ENCODE results near the gene FAM120AOS.

FAM120AOS gene

DNA sequence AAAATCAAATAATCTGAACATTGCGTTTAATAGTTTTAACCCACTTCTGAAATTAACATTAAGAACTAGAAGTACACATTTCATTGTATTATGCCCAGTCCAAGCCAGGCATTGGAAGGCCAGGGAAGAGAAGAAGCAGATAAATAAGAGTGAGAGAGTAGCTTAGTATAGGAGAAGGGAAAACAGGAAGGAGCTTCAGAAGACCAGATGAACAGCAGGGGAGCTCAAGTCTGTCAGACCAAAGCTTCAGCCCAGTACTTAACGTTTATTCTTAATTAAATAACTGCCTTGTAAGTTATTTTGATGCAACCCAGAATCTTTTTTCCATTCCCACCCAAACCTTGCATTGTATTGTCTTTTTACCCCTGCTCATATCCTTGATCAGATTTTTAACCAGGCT lies 11.5 kb upstream of the FAM120AOS start:
- TF ChIP-seq, protein P1, sequence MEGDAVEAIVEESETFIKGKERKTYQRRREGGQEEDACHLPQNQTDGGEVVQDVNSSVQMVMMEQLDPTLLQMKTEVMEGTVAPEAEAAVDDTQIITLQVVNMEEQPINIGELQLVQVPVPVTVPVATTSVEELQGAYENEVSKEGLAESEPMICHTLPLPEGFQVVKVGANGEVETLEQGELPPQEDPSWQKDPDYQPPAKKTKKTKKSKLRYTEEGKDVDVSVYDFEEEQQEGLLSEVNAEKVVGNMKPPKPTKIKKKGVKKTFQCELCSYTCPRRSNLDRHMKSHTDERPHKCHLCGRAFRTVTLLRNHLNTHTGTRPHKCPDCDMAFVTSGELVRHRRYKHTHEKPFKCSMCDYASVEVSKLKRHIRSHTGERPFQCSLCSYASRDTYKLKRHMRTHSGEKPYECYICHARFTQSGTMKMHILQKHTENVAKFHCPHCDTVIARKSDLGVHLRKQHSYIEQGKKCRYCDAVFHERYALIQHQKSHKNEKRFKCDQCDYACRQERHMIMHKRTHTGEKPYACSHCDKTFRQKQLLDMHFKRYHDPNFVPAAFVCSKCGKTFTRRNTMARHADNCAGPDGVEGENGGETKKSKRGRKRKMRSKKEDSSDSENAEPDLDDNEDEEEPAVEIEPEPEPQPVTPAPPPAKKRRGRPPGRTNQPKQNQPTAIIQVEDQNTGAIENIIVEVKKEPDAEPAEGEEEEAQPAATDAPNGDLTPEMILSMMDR (IDR thresholded peaks at IDR 0.05; ENCODE audit: low read depth, low read length, missing control alignments): no peak
- no peak overlapping the region for H3K4me3 ChIP-seq (ENCODE audit: low read depth, low read length)
- in situ Hi-C loops (cut with HindIII; ENCODE audit: low sequenced_read_pairs): no loop called here

DNA sequence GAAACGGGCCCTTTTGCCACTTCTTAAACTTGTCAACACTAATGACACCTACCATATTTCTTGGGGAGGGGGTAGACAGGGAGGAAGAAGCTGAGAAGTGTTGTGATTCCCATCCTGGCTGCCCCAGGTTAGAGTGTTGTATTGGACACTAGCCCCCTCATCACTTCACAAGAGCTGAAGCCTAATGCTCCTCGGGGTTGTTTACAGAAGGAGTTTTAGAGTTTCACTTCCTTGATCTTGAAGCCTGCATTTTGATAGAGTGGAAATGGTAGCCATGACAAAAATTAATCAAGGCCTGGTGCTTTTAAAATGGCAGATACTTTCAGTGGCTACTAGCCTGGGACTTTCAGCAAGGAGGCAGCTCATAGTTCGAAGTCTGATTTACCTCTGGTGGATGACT lies 11.0 kb upstream of the FAM120AOS start:
- no peak for DNase-seq (ENCODE audit: low read depth)
- no peak overlapping the region for H3K4me3 ChIP-seq (ENCODE audit: low read depth, low read length)
- in situ Hi-C loops (cut with HindIII; ENCODE audit: low sequenced_read_pairs): no loop called here
- TF ChIP-seq, protein P1 (IDR thresholded peaks at IDR 0.05; ENCODE audit: low read depth, low read length, missing control alignments): no peak

More for the DNA sequence above, 11.5 kb upstream of the FAM120AOS start:
- no peak for DNase-seq (ENCODE audit: low read depth)

DNA sequence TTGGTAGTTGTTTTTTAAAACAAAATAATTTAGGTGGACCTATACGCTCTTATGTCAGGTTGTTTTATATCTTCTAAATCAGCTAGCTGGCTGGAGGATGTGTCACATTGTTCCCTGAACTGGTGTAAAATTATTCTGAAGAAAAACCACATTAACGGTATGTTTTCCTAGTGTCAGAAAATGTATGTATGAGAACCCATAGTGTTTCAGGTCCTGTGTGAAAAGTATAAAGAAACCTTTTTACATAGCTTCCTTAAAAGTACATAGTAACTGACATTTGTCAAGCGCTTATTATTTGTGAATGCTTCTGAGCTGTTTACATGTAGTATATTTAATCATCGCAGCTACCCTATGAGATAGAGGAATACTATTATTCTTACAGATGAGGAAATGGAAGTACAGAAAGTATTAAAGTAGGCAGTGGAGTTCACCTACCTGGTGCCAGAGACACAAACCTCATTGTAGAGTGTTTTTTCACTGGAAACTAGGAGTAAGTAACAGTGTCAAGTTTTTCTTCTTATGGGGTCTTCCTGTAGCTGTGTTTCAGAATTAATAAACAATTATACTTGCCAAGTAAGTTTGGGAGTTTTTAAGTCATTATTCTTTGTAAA lies 10.4 kb upstream of the FAM120AOS start:
- in situ Hi-C loops (cut with HindIII; ENCODE audit: low sequenced_read_pairs): no loop called here
- DNase-seq (ENCODE audit: low read depth): no peak
- H3K4me3 ChIP-seq (ENCODE audit: low read depth, low read length): no peak overlapping the region
- TF ChIP-seq, protein P1 (IDR thresholded peaks at IDR 0.05; ENCODE audit: low read depth, low read length, missing control alignments): no peak

DNA sequence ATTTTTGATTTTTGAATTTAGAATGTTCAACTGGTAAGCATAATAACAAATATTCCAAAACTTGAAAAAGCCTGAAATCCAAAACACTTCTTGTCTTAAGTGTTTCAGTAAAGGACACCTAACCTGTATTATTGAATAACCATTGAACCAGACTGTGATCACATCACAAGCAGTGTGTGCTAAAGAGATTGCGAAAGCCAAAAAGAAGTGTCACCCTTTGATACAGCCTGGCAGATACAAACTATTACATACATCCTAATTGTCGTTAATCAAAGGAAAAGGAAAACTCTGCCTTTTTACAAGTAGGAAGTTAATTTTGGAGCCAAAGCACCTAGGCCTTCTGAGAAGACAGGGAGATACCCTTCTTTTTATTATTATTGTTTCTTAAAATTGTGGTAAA lies 8.4 kb upstream of the FAM120AOS start:
- no peak overlapping the region for H3K4me3 ChIP-seq (ENCODE audit: low read depth, low read length)
- no peak for DNase-seq (ENCODE audit: low read depth)
- in situ Hi-C loops (cut with HindIII; ENCODE audit: low sequenced_read_pairs): no loop called here
- TF ChIP-seq, protein P1 (IDR thresholded peaks at IDR 0.05; ENCODE audit: low read depth, low read length, missing control alignments): no peak

DNA sequence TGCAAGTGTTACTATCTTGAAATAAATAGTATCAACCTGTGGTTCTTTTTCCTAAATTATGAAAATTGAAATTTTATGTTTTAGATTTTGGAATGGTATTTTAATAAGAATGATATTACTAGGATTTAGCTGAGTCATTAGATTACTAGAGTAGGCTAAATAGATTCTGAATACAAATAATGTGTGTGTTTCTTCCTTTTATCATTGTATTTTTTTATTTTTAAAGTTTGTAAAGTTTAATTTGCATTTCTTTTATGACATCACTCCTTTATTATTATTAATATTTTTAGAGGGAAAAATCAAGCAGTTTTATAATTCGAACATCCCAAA lies 8.0 kb upstream of the FAM120AOS start:
- in situ Hi-C loops (cut with HindIII; ENCODE audit: low sequenced_read_pairs): no loop called here
- TF ChIP-seq, protein P1 (IDR thresholded peaks at IDR 0.05; ENCODE audit: low read depth, low read length, missing control alignments): no peak
- H3K4me3 ChIP-seq (ENCODE audit: low read depth, low read length): no peak overlapping the region
- no peak for DNase-seq (ENCODE audit: low read depth)

DNA sequence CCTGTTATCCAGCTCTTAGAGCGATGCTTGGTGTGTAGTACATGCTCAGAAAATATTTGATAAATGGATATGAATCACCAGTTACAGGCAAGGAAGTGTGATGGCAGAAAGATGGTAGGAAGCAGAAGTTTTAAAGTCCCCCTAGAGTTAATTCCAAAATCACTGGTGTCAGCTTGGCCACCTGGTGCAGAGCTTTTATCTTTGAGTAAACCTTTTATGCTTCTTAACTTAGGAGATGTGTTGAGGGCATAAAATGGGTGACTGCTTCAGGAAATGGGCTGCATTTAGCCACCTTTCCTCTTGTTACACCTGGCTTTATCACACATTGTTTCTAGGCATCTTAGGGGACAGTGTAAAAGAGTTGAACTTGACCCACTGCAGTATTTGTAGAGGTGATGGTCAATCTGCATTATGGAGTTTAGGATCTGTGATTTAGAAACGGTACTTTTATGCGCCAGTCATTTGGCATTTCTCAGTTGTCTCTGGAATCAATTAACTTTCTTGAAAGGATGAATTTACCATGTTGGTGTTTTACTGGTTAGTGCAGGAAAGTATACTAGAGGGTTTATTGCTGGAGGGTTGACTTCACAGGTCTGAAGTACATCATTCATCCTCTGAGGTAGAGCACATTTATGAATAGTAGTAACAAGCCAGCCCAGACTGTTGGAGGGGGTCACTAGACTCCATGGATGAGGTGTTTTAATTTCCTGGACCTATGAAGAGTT lies 7.5 kb upstream of the FAM120AOS start:
- DNase-seq (ENCODE audit: low read depth): no peak
- no peak overlapping the region for H3K4me3 ChIP-seq (ENCODE audit: low read depth, low read length)
- TF ChIP-seq, protein P1 (IDR thresholded peaks at IDR 0.05; ENCODE audit: low read depth, low read length, missing control alignments): no peak
- in situ Hi-C loops (cut with HindIII; ENCODE audit: low sequenced_read_pairs): no loop called here

Measured in astrocyte of the cerebellum (primary cell).